Measurements from ENCODE around the gene AGBL1. TPM values are rescaled to one million over a fixed set of nuclear protein-coding genes. Genes with fewer than 3 reads are reported as not detected.

AGBL1 gene
- total and polyA plus RNA-seq, 2 donors (not counting 1 experiment from before 2014, with no cell fraction given): not detected

DNA sequence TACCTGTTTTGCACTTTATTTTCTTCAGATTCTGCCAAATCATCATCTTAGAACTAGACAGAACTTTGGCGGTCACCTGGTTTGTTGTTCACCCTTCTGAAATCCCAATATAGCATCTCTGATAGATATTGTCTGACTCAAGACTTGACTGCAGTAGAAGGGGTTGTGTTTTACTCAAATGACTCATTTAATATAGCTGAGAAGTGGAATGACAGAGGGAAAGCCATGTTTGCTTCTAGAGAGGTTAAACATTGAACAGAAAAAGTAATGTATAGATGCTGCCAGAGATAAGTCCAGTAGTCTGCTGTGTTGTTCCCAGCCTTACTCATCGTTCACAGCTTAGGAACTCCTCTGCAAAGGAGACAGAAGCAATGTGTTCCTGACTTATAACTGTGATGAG, 402.0 kb downstream of the AGBL1 start:
- ChIA-PET POLR2A (no interaction called here), CTCF (no interaction called here)
- H3K4me1 Mint-ChIP-seq: no peaks in the 10 kb centered on the region
- Histone ChIP-seq H2AFZ (ENCODE audit: insufficient read depth, low read depth, low read length, poor library complexity, severe bottlenecking) (no peak overlapping the region), H3K4me1 (ENCODE audit: control insufficient read depth in 2 of 2, insufficient read depth in 2 of 2, low read length in 2 of 2) (no peaks in the 10 kb centered on the region), H3K9me3 (ENCODE audit: control extremely low read depth in 1 of 3, control insufficient read depth in 2 of 3, insufficient read depth in 1 of 3, low read length in 2 of 3) (no peaks in the 10 kb centered on the region), H3K79me2 (ENCODE audit: control insufficient read depth, insufficient read depth, low read length) (no peaks in the 10 kb centered on the region), H3K36me3 (replicated peaks in 1 of 2; ENCODE audit: control extremely low read depth in 1 of 2, control insufficient read depth in 1 of 2, extremely low read depth in 1 of 2, insufficient read depth in 2 of 2, low read length in 1 of 2) (no peaks in the 10 kb centered on the region), H3K4me3 (ENCODE audit: control extremely low read depth in 1 of 5, extremely low read depth in 1 of 5, insufficient read depth in 1 of 5, low read depth in 2 of 5, low read length in 4 of 5) (no peak overlapping the region), H3K4me2 (replicated peaks; ENCODE audit: low read depth, low read length, poor library complexity, severe bottlenecking) (no peak overlapping the region), H3K27ac (ENCODE audit: low read length in 2 of 2) (no peak overlapping the region), H4K20me1 (ENCODE audit: control insufficient read depth, insufficient read depth, low read length, poor library complexity, severe bottlenecking) (no peaks in the 10 kb centered on the region), H3K9ac (ENCODE audit: low read length) (no peak overlapping the region), H3K27me3 (replicated peaks in 1 of 4; ENCODE audit: control extremely low read depth in 1 of 4, control insufficient read depth in 3 of 4, insufficient read depth in 4 of 4, low read length in 3 of 4) (no peaks in the 10 kb centered on the region)
- no CpG with 5 or more reads among the region's 2 CpGs for WGBS (ENCODE audit: insufficient coverage)
- H3K27me3 Mint-ChIP-seq: no peaks in the 10 kb centered on the region
- TF ChIP-seq EZH2 (IDR thresholded peaks at IDR 0.05; ENCODE audit: borderline replicate concordance, insufficient read depth, low read depth, low read length, poor library complexity, severe bottlenecking): no peak
- no peak for TF ChIP-seq CTCF (IDR thresholded peaks at IDR 0.05)
- intact Hi-C loops (cut with micrococcal nuclease): no loop called here
- H3K9me3 Mint-ChIP-seq (ENCODE audit: insufficient read depth): no peaks in the 10 kb centered on the region
- no peak overlapping the region for H3K27ac Mint-ChIP-seq
- no peak for ATAC-seq (ENCODE audit: low read depth)
- DNase-seq: no peak
- H3K4me3 Mint-ChIP-seq: no peak overlapping the region

DNA sequence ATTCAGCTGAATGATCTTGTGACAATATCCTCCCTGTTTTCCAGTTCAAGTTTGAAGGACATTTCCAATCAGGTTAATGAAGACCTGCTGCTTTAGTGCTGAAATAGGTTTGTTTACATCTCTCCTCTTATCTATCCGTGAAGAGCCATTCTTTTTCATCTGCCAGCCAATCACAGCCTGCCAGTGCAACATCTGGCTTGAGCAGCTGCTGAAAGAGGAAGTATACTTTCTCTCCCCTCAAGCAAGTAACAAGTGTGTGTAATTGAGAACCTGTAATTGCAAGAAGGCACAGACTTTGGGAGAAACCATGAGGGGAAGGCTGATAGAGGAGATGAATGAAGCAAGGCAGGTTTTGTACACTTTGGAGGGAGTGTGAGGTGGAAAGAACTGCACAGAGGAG, 404.3 kb downstream of the AGBL1 start:
- Histone ChIP-seq H3K4me2 (replicated peaks; ENCODE audit: low read depth, low read length, poor library complexity, severe bottlenecking) (no peak overlapping the region), H3K4me3 (ENCODE audit: control extremely low read depth in 1 of 5, extremely low read depth in 1 of 5, insufficient read depth in 1 of 5, low read depth in 2 of 5, low read length in 4 of 5) (no peak overlapping the region), H3K27me3 (replicated peaks in 1 of 4; ENCODE audit: control extremely low read depth in 1 of 4, control insufficient read depth in 3 of 4, insufficient read depth in 4 of 4, low read length in 3 of 4) (no peaks in the 10 kb centered on the region), H4K20me1 (ENCODE audit: control insufficient read depth, insufficient read depth, low read length, poor library complexity, severe bottlenecking) (no peaks in the 10 kb centered on the region), H2AFZ (ENCODE audit: insufficient read depth, low read depth, low read length, poor library complexity, severe bottlenecking) (no peak overlapping the region), H3K79me2 (ENCODE audit: control insufficient read depth, insufficient read depth, low read length) (no peaks in the 10 kb centered on the region), H3K4me1 (ENCODE audit: control insufficient read depth in 2 of 2, insufficient read depth in 2 of 2, low read length in 2 of 2) (no peaks in the 10 kb centered on the region), H3K36me3 (replicated peaks in 1 of 2; ENCODE audit: control extremely low read depth in 1 of 2, control insufficient read depth in 1 of 2, extremely low read depth in 1 of 2, insufficient read depth in 2 of 2, low read length in 1 of 2) (no peaks in the 10 kb centered on the region), H3K27ac (ENCODE audit: low read length in 2 of 2) (no peak overlapping the region), H3K9me3 (ENCODE audit: control extremely low read depth in 1 of 3, control insufficient read depth in 2 of 3, insufficient read depth in 1 of 3, low read length in 2 of 3) (no peaks in the 10 kb centered on the region), H3K9ac (ENCODE audit: low read length) (no peak overlapping the region)
- POLR2A ChIA-PET: no interaction called here
- WGBS (ENCODE audit: insufficient coverage): no CpG with 5 or more reads among the region's 1 CpG
- no peak for ATAC-seq (ENCODE audit: low read depth)
- no peaks in the 10 kb centered on the region for H3K9me3 Mint-ChIP-seq (ENCODE audit: insufficient read depth)
- no peak overlapping the region for H3K4me3 Mint-ChIP-seq
- no peaks in the 10 kb centered on the region for H3K4me1 Mint-ChIP-seq
- no peak for DNase-seq
- CTCF ChIA-PET: no interaction called here
- TF ChIP-seq EZH2 (IDR thresholded peaks at IDR 0.05; ENCODE audit: borderline replicate concordance, insufficient read depth, low read depth, low read length, poor library complexity, severe bottlenecking) (no peak), CTCF (IDR thresholded peaks at IDR 0.05) (no peak)
- intact Hi-C loops (cut with micrococcal nuclease): no loop called here
- no peak overlapping the region for H3K27ac Mint-ChIP-seq
- H3K27me3 Mint-ChIP-seq: no peaks in the 10 kb centered on the region

All from B cell (primary cell).